ENCODE data around the gene MED9. TPM values are rescaled to one million over a fixed set of nuclear protein-coding genes. Genes with fewer than 3 reads are reported as not detected.

Gene MED9
- total RNA-seq, 1 donor from 2014 or later: 19.3 TPM

- Mint-ChIP-seq H3K4me3 (no peak overlapping the region), H3K27me3 (no peaks in the 10 kb centered on the region), H3K4me1 (ENCODE audit: unreplicated experiment) (peaks cover 19% of the 10 kb centered on the region), H3K36me3 (no peaks in the 10 kb centered on the region), H3K9me3 (no peaks in the 10 kb centered on the region), H3K27ac (no peak overlapping the region)
- no peak for DNase-seq (ENCODE audit: extremely low spot score, unreplicated experiment)
- no peak for TF ChIP-seq CTCF (conservative IDR thresholded peaks at IDR 0.05)
These were observed 47.1 kb downstream of the MED9 start for GRCh38 chr17:17523731-17524490.

- H3K4me1 Mint-ChIP-seq (ENCODE audit: unreplicated experiment): peaks cover 19% of the 10 kb centered on the region
- no peaks in the 10 kb centered on the region for H3K36me3 Mint-ChIP-seq
- no peak for DNase-seq (ENCODE audit: extremely low spot score, unreplicated experiment)
- H3K27ac Mint-ChIP-seq: no peak overlapping the region
- H3K9me3 Mint-ChIP-seq: no peaks in the 10 kb centered on the region
- H3K27me3 Mint-ChIP-seq: no peaks in the 10 kb centered on the region
- no peak overlapping the region for H3K4me3 Mint-ChIP-seq
- no peak for TF ChIP-seq CTCF (conservative IDR thresholded peaks at IDR 0.05)
These were observed 48.5 kb downstream of the MED9 start for GRCh38 chr17:17525311-17525710.

GRCh38 chr17:17525956-17526355 is 49.2 kb downstream of the MED9 start:
- H3K27me3 Mint-ChIP-seq: no peaks in the 10 kb centered on the region
- no peaks in the 10 kb centered on the region for H3K36me3 Mint-ChIP-seq
- peaks cover 19% of the 10 kb centered on the region for H3K4me1 Mint-ChIP-seq (ENCODE audit: unreplicated experiment)
- no peak overlapping the region for H3K27ac Mint-ChIP-seq
- no peak for TF ChIP-seq CTCF (conservative IDR thresholded peaks at IDR 0.05)
- DNase-seq (ENCODE audit: extremely low spot score, unreplicated experiment): no peak
- no peaks in the 10 kb centered on the region for H3K9me3 Mint-ChIP-seq
- no peak overlapping the region for H3K4me3 Mint-ChIP-seq

GRCh38 chr17:17526369-17526768 is 49.6 kb downstream of the MED9 start:
- TF ChIP-seq CTCF (conservative IDR thresholded peaks at IDR 0.05): no peak
- no peak overlapping the region for H3K27ac Mint-ChIP-seq
- DNase-seq (ENCODE audit: extremely low spot score, unreplicated experiment): no peak

GRCh38 chr17:17527534-17527933 is 50.7 kb downstream of the MED9 start:
- TF ChIP-seq CTCF (conservative IDR thresholded peaks at IDR 0.05): no peak
- H3K9me3 Mint-ChIP-seq: no peaks in the 10 kb centered on the region
- no peaks in the 10 kb centered on the region for H3K27me3 Mint-ChIP-seq
- peaks cover 15% of the 10 kb centered on the region for H3K4me1 Mint-ChIP-seq (ENCODE audit: unreplicated experiment)
- no peaks in the 10 kb centered on the region for H3K36me3 Mint-ChIP-seq
- no peak overlapping the region for H3K27ac Mint-ChIP-seq
- H3K4me3 Mint-ChIP-seq: no peak overlapping the region
- no peak for DNase-seq (ENCODE audit: extremely low spot score, unreplicated experiment)

More at GRCh38 chr17:17526369-17526768, 49.6 kb downstream of the MED9 start:
- Mint-ChIP-seq H3K4me1 (ENCODE audit: unreplicated experiment) (peaks cover 19% of the 10 kb centered on the region), H3K27me3 (no peaks in the 10 kb centered on the region), H3K9me3 (no peaks in the 10 kb centered on the region), H3K4me3 (no peak overlapping the region), H3K36me3 (no peaks in the 10 kb centered on the region)
